H1 (cell line): ENCODE measurements around the gene PRKN.

Experiments used
- EP300 ChIP-seq, 2 experiments: IDR thresholded peaks; 1 replicate in 1 of 2; 2 replicates in 1 of 2; pipeline ENCODE4 v1.6.1; 2011 to 2012; ENCODE audit warnings: low read depth in 2 of 2, low read length in 2 of 2, mild to moderate bottlenecking in 2 of 2, borderline replicate concordance in 1 of 2, inconsistent platforms in 1 of 2, moderate library complexity in 1 of 2
- JUN ChIP-seq: IDR thresholded peaks from 2 replicates; pipeline ENCODE4 v1.6.1; 2011; ENCODE audit warnings: low read depth, mild to moderate bottlenecking, improper control_type of control experiment, low read length
- JUND ChIP-seq: IDR thresholded peaks from 2 replicates; pipeline ENCODE4 v1.6.1; 2011; ENCODE audit warnings: mild to moderate bottlenecking, improper control_type of control experiment, low read length
- POLR2A ChIP-seq, 2 experiments: IDR thresholded peaks; 1 replicate in 1 of 2; 2 replicates in 1 of 2; pipeline ENCODE4 v1.6.1; 2011; ENCODE audit warnings: low read depth in 2 of 2, low read length in 2 of 2, mild to moderate bottlenecking in 2 of 2; ENCODE audit errors: control extremely low read depth in 1 of 2
- POU5F1 ChIP-seq: IDR thresholded peaks from 2 replicates; pipeline ENCODE4 v1.6.1; 2011; ENCODE audit warnings: low read depth, mild to moderate bottlenecking, low read length, moderate library complexity
- RAD21 ChIP-seq, 2 experiments: IDR thresholded peaks in 1 of 2; conservative IDR thresholded peaks in 1 of 2; 2 replicates each; pipeline ENCODE4 v1.6.1; 2011; ENCODE audit warnings: low read depth in 2 of 2, low read length in 2 of 2, improper control_type of control experiment in 1 of 2, inconsistent platforms in 1 of 2, mild to moderate bottlenecking in 1 of 2, moderate library complexity in 1 of 2
- SIN3A ChIP-seq, 2 experiments: IDR thresholded peaks in 1 of 2; conservative IDR thresholded peaks in 1 of 2; 2 replicates each; pipeline ENCODE4 v1.6.1; 2011 to 2012; ENCODE audit warnings: low read length in 2 of 2, improper control_type of control experiment in 1 of 2, low read depth in 1 of 2, mild to moderate bottlenecking in 1 of 2
- TCF12 ChIP-seq: IDR thresholded peaks from 2 replicates; pipeline ENCODE4 v1.6.1; 2011; ENCODE audit warnings: low read depth, mild to moderate bottlenecking, low read length
- TEAD4 ChIP-seq: IDR thresholded peaks from 2 replicates; pipeline ENCODE4 v1.6.1; 2012; ENCODE audit warnings: low read depth, low read length, inconsistent platforms, mixed read lengths
- TF ChIP-seq, protein P1 (sequence below), 3 experiments: IDR thresholded peaks; 1 replicate in 2 of 3; 2 replicates in 1 of 3; pipeline versions ENCODE4 v1.5.1 to v1.6.1; 2011; ENCODE audit warnings: low read length in 3 of 3, mild to moderate bottlenecking in 3 of 3, inconsistent platforms in 2 of 3, low read depth in 1 of 3, moderate library complexity in 1 of 3; ENCODE audit not compliant: insufficient read depth in 1 of 3; ENCODE audit errors: control extremely low read depth in 1 of 3

DNA sequence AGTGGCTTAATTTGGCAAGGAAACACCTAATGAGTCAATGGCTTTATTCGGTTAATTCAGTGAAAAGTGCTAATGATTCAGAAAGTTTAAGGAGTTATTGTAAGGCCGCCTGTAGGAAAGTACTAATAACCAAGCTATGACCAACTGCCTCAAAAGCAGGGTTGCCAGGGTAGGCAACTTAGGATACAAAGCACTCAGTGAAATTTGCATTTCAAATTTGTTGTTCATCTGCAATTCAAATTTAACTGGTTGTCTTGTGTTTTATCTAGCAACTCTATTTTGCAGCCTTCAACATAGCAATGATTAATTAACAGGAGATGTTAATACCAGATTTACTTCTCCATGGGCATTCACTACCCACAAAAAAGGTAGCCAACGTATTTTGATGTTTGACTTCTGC lies 412.3 kb downstream of the PRKN start:
- TF ChIP-seq, protein P1, sequence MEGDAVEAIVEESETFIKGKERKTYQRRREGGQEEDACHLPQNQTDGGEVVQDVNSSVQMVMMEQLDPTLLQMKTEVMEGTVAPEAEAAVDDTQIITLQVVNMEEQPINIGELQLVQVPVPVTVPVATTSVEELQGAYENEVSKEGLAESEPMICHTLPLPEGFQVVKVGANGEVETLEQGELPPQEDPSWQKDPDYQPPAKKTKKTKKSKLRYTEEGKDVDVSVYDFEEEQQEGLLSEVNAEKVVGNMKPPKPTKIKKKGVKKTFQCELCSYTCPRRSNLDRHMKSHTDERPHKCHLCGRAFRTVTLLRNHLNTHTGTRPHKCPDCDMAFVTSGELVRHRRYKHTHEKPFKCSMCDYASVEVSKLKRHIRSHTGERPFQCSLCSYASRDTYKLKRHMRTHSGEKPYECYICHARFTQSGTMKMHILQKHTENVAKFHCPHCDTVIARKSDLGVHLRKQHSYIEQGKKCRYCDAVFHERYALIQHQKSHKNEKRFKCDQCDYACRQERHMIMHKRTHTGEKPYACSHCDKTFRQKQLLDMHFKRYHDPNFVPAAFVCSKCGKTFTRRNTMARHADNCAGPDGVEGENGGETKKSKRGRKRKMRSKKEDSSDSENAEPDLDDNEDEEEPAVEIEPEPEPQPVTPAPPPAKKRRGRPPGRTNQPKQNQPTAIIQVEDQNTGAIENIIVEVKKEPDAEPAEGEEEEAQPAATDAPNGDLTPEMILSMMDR (IDR thresholded peaks at IDR 0.05; ENCODE audit: control extremely low read depth in 1 of 3, insufficient read depth in 1 of 3, low read depth in 1 of 3, low read length in 3 of 3): no peak
- no peak for TF ChIP-seq POLR2A (IDR thresholded peaks at IDR 0.05; ENCODE audit: control extremely low read depth in 1 of 2, low read depth in 2 of 2, low read length in 2 of 2)
- no peak for TF ChIP-seq JUN
- TF ChIP-seq POU5F1: no peak
- no peak for TF ChIP-seq TEAD4
- no peak for TF ChIP-seq RAD21 (IDR thresholded peaks at IDR 0.05 in 1 of 2, conservative IDR thresholded peaks at IDR 0.05 in 1 of 2; ENCODE audit: low read depth in 2 of 2, low read length in 2 of 2)
- no peak for TF ChIP-seq JUND
- TF ChIP-seq EP300 (IDR thresholded peaks at IDR 0.05; ENCODE audit: borderline replicate concordance in 1 of 2, low read depth in 2 of 2, low read length in 2 of 2): no peak
- TF ChIP-seq TCF12: no peak
- TF ChIP-seq SIN3A (conservative IDR thresholded peaks at IDR 0.05 in 1 of 2, IDR thresholded peaks at IDR 0.05 in 1 of 2; ENCODE audit: low read depth in 1 of 2, low read length in 2 of 2): no peak
